ENCODE results near the gene TNFRSF6B.
"Not testable (repeated sequence)": the region's sequence is repeated elsewhere in the genome, so short reads cannot be mapped to it uniquely, and the experiment has no call there.

Gene TNFRSF6B

DNA sequence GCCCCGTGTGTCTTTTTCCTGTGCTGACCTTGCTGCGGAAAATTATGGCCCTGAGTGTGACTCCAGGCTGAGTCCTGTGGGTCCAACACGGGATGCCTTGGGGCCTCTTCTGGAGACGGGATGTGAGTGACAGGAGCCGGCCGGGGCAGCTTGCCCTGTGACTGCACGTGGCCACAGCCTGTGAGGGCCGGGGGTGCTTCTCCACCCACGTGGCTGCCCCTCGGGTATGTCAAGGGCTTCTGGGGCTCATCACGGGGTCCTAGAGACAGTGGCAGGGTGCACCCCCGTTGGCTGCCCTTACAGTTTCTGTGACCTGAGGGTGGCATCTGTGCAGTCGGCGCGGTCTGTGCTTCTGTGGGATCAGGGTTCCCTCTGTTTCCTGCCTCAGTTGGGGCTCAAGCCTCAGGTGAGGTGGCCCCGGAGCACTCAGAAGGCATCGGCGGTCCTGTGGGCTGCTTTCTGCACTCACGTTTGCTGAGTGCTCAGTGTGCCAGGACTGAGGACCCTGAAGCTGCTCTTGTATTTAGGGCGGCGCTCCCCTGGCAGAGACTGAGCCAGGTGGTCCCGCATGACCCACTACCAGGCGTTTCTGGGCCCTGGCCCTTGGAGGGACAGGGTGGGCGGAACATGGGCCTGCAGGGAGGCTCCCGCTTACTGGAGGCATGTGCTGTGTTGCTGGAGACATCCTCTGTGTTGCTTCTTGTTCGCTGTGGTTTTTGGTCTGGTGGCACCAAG, 33.0 kb upstream of the TNFRSF6B start:
- no peak for DNase-seq

DNA sequence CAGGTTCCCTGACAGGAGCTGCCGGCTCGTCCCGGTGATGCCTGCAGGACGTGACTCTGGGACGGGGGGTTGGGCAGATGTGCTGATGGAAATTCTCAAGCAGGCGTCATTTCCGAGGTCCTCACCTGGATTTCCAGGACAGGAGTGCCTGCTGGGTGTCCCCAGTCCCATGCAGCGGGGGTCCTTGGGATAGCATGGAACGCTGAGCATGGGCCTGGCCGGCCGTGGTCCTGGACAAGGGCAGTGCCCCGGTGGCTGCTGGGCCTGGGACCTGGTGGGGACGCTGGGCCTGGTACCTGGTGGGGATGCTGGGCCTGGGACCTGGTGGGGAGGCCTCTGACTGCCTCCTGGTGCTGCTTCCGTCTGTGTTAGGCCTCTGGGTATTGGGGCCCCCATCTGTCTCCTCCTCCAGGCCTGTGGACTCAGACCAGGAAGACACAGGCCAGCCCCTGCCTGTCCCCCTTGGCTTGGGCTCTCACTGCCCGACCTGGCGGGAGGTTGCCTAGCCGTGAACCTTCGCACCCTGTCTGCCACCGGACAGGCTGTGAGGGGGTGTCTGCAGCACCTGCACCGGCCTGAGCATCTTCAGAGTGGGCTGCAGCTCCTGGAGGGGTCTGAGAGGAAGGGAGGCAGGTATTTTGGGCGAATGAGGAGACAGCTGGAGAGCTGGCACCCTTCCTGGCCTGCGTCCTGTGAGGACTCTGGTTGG, 32.2 kb upstream of the TNFRSF6B start:
- no peak for DNase-seq

- DNase-seq = peak; percentile 74
These were observed 31.4 kb upstream of the TNFRSF6B start for GRCh38 chr20:63664861-63665594.

DNA sequence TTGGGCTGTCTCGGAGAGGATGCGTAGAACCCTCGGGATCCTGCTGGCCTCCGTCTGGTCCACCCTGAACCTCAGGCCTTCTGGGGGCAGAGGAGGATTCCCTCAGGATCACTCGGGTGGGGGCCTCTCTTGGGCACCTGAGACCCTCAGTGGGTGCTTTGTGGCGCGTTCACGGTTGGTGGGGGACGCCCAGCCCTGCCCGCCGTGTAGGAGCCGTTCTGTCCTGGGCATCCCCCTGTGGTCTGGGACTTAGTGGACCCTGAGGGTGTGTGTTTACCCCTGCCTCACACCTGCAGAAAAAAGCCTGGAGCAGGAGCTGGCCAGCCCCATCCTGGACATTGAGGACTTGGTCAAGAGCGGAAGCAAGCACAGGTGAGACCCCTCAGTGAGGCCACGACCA, 30.7 kb upstream of the TNFRSF6B start:
- no peak for DNase-seq

DNA sequence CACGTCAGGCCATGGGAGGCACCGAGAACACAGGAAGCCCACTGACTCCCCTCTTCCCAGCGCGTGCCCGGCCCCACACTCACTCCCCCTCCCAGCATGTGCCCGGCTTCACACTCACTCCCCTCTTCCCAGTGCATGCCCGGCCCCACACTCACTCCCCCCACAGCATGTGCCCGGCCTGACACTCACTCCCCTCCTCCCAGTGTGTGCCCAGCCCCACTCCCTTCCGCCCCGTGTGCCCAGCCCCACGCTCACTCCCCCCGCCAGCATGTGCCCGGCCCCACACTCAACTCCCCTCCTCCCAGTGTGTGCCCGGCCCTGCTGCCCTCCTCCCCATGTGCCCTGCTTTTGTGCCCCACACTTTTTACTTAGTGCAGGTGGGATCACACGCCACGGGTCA, 28.6 kb upstream of the TNFRSF6B start:
- no peak for DNase-seq

DNA sequence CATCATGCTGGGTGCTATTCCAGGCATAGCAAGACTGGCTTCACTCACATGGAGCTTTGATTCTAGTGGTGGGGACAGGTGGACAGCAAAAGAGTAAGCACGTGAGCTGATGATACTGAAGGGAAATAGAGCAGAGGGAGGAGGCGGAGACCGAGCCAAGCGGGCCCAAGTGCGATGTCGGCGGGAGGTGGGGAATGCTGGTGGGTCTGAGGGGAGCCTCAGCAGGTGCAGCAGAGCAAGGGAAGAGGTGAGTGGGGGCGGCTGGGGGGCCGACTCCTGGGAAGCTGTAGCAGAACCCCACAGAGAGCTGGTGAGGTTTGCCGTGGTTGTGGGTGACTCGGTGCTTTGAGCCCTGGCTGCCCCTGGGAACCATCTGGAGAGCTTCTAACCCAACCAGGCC, 28.1 kb upstream of the TNFRSF6B start:
- DNase-seq = no peak

DNA sequence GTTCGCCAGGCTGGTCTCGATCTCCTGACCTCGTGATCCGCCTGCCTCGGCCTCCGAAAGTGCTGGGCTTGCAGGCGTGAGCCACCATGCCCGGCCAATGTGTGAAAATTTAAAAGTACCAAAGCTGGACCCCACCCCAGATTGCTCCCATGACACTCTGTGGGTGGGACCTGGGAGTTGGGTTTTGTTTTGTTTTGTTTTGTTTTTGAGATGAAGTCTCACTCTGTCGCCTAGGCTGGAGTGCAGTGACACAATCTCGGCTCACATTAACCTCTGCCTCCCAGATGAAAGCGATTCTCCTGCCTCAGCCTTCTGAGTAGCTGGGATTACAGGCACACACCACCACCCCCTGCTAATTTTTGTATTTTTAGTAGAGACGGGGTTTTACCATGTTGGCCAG, 24.8 kb upstream of the TNFRSF6B start:
- DNase-seq = not testable (repeated sequence)

GRCh38 chr20:63672666-63673065, 23.8 kb upstream of the TNFRSF6B start:
- no peak for DNase-seq

DNA sequence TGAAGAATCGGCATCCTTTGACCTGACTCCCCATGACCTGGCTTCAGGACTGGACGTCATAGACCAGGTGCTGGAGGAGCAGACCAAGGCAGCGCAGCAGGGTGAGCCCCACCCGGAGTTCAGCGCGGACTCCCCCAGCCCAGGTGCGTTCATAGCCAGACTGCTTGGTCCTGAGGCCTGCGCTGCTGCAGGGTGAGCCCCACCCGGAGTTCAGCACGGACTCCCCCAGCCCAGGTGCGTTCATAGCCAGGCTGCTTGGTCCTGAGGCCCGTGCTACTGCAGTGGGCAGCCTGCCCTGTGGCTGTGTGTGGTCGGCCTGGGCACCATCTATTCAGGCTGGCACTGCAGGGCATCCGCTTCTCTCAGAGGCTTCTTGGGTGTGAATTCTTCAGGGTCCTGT, 22.5 kb upstream of the TNFRSF6B start:
- no peak for DNase-seq

GRCh38 chr20:63675681-63676368, 20.6 kb upstream of the TNFRSF6B start:
- DNase-seq = no peak

DNA sequence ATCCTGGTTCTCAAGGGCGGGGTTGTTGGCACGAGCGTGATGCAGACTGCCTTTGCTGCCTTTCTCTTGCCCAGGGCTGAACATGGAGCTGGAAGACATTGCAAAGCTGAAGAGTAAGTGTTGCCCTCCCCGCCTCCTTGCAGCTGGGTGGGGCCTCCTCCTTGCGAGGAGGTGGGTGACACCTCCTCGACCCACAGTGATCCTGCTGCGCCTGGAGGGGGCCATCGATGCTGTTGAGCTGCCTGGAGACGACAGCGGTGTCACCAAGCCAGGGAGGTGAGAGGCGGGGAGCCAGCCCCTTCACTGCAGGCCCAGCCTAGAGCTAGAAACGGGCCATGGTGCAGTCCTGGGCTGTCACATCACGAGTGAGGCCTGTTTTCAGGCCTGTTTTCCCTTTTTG, 18.4 kb upstream of the TNFRSF6B start:
- no peak for DNase-seq

- no peak for DNase-seq
These were observed 17.6 kb upstream of the TNFRSF6B start for GRCh38 chr20:63678667-63679465.

GRCh38 chr20:63679799-63680305, 16.6 kb upstream of the TNFRSF6B start:
- DNase-seq = no peak

DNA sequence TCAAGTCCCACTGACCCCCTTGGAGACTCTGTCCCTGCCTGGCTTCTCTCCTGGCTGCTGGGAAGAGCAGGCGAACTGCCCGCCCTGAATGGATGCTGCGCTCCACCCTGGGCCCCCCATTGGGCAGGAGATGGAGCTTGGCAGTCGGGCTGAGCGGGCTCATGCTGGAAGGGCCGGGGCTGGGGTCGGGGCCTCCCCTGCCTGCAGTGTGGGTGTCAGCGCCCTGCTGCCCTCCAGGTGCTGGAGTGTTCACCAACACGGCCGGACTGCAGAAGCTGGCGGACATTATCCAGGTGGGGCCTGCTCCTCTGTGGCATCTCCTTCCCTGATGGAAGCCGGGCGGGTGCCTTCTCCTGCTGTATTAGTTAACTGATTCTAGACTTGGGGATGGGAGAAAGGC, 16.0 kb upstream of the TNFRSF6B start:
- no peak for DNase-seq

- no peak for DNase-seq
These were observed 15.4 kb upstream of the TNFRSF6B start for GRCh38 chr20:63680857-63681608.

DNA sequence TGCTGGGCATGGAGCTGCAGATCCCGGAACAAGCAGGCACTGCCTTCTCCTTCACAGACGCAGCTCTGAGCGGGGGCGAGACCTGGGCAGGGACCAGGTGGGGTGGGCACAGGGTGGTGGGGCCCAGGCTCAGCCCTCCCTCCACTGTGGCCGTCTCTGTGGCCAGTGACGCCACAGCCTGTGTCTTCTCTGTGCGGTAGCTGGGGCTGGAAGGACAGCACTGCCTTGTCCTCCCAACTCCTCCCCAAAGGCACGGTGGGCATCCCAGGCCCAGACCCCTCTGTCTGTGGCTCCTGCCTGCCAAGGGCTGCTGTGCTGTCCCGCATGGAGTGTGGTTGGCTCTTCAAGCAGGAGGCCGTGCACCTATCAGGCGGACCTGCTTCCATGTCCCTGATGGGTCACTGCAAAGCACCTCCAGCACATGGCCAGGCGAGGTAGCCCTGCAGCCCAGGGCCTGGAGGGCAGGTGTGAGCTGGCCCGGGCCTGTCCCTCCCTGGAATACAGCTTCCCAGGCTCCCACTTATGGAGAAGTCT, 14.8 kb upstream of the TNFRSF6B start:
- no peak for DNase-seq

DNA sequence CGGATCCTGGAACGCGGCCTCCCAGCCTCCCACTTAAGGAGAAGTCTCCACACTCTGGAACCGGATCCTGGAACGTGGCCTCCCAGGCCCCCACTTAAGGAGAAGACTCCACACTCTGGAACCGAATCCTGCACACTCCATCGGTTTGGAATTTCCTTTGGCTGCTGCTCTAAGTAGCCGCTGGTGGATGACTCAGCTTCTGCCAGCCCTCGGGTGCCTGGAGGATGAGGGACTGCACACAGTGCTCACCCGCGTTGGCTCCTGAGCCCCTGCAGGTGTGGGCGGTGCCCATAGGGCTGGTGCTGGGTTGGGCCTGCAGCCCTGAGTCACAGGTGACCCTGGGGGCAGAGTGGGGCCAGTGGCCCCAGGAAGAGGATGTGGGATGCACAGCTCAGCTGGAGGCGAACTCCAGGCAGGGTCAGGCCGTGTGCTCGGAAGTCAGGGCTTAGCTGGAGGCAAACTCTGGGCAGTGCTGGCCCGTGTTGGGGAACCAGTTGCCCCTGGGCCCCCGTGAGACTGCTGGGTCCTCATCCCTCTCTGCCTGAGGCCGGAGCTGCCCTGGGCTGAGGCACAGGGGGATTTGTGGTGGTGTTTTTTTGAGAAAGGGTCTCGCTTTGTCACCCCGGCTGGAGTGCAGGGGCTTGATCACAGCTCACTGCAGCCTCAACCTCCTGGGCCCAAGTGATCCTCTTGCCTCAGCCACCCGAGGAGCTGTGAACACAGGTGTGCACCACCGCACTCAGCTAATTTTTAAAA, 13.9 kb upstream of the TNFRSF6B start:
- no peak for DNase-seq

- no peak for DNase-seq
These were observed 11.0 kb upstream of the TNFRSF6B start for GRCh38 chr20:63685269-63686026.

DNA sequence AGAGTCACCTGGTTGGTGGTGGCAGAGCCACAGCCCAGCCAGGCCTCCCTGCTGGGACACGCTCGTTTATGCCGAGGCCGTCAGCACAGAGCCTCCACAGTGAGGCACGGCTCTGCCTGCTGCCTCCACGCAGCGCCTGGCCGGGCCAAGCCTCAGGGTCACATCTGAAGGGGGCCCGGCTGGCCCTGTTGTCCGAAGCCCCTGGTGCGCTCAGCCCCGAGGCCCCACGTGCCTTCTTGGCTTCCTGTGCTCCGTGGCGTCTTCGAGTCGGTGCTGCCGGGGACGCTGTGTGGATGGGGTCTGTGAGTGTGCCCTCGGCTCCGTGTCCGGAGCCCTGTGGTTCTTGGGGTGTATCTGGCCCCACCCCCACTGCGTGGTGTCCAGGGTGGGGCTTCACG, 10.4 kb upstream of the TNFRSF6B start:
- DNase-seq = no peak
